Small intestine (tissue), 7 donors: ENCODE results near the gene TAB3. TPM values are rescaled to one million over a fixed set of nuclear protein-coding genes. Genes with fewer than 3 reads are reported as not detected.
A peak's percentile ranks its signal among the peaks of the same experiment; 100 is the strongest.

Experiments
- DNase-seq, 2 donors: peaks; one replicate each; pipeline versions ENCODE4 v3.0.0 to v3.0.0-alpha.2; 2013
- FAIRE-seq: peaks from 2 replicates; lab custom pipeline; 2012; peaks lifted over from hg19 to GRCh38; lab: Jason Lieb, UNC
- H3K27ac ChIP-seq, 3 donors: one replicate each; pipeline ENCODE4 v1.5.1; 2013; ENCODE audit warnings: low read length in 2 of 3, mild to moderate bottlenecking in 2 of 3, control low read depth in 1 of 3, inconsistent platforms in 1 of 3, low read depth in 1 of 3, moderate library complexity in 1 of 3
- H3K27me3 ChIP-seq, 3 donors: one replicate each; pipeline ENCODE4 v1.6.1; 2013; ENCODE audit warnings: low read length in 3 of 3, inconsistent platforms in 1 of 3; ENCODE audit not compliant: control insufficient read depth in 3 of 3, insufficient read depth in 3 of 3
- H3K36me3 ChIP-seq, 3 donors: one replicate each; pipeline ENCODE4 v1.6.1; 2013; ENCODE audit warnings: low read length in 3 of 3, inconsistent platforms in 1 of 3, low read depth in 1 of 3, mild to moderate bottlenecking in 1 of 3, moderate library complexity in 1 of 3; ENCODE audit not compliant: control insufficient read depth in 3 of 3, insufficient read depth in 2 of 3
- H3K4me1 ChIP-seq, 3 donors: one replicate each; pipeline ENCODE4 v1.6.1; 2013; ENCODE audit warnings: low read length in 2 of 3, inconsistent platforms in 1 of 3, low read depth in 1 of 3, mild to moderate bottlenecking in 1 of 3, moderate library complexity in 1 of 3; ENCODE audit not compliant: control insufficient read depth in 3 of 3, insufficient read depth in 2 of 3
- H3K4me3 ChIP-seq, 3 donors: one replicate each; pipeline ENCODE4 v1.5.1; 2013; ENCODE audit warnings: low read length in 3 of 3, control low read depth in 1 of 3, inconsistent platforms in 1 of 3, low read depth in 1 of 3, mild to moderate bottlenecking in 1 of 3, moderate library complexity in 1 of 3
- H3K9me3 ChIP-seq, 2 donors: one replicate each; pipeline ENCODE4 v1.6.1; 2013; ENCODE audit warnings: low read depth in 1 of 2, low read length in 1 of 2; ENCODE audit not compliant: control insufficient read depth in 2 of 2, insufficient read depth in 1 of 2
- WGBS, 3 donors: extraction: QIAGEN DNeasy Blood & Tissue Kit; methylation state at CpG; one replicate each; pipeline ENCODE4 v1.1.7; 2013; 5-methylcytosine and 5-hydroxymethylcytosine counted together
- polyA plus RNA-seq, 4 donors: library from polyadenylated mRNA; stranded (reverse) in 3 of 4; unstranded in 1 of 4; fragments of 200-250 nt in 3 of 4; fragments of 120-200 nt in 1 of 4; gene quantifications; one replicate each; pipeline versions ENCODE4 v1.2.1 to v1.2.3, GENCODE V29; 2013
- donor health status: healthy with polysubstance abuse.
- donor health status: control.
- donor health status: control.
- donor health status: Bipolar disorder and iron deficiency.
- donor health status: healthy.

Gene TAB3
- polyA plus RNA-seq, 4 donors, result 5.4 to 55.6 (median 7.8) TPM

DNA sequence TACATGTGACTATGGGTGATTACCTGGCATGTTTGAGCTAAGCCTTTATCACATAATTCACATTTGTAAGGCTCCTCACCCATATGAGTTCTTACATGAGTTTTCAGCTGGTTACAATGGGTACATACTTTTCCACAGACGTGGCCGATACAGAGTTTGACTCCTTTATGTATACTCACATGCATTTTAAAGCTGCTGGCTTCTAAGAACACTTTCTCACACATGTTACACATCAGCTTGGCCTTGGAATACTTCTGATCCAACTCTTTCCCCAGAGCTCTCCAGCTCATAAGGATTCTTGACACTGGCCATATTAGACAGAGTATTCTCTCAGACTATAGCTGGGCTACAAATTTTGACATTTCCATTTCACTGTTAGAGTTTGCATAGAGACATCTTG is 66.3 kb downstream of the TAB3 start:
- Histone ChIP-seq H3K27me3 (no peaks in the 10 kb centered on the region), H3K4me3 (no peak overlapping the region), H3K9me3 (no peaks in the 10 kb centered on the region), H3K36me3 (no peaks in the 10 kb centered on the region), H3K4me1 (no peaks in the 10 kb centered on the region), H3K27ac (no peak overlapping the region)
- DNase-seq (no peak), FAIRE-seq (no peak)
- 85 to 87% (median 87%) methylated on average over 2 of the region's 2 CpGs for WGBS, 3 donors

DNA sequence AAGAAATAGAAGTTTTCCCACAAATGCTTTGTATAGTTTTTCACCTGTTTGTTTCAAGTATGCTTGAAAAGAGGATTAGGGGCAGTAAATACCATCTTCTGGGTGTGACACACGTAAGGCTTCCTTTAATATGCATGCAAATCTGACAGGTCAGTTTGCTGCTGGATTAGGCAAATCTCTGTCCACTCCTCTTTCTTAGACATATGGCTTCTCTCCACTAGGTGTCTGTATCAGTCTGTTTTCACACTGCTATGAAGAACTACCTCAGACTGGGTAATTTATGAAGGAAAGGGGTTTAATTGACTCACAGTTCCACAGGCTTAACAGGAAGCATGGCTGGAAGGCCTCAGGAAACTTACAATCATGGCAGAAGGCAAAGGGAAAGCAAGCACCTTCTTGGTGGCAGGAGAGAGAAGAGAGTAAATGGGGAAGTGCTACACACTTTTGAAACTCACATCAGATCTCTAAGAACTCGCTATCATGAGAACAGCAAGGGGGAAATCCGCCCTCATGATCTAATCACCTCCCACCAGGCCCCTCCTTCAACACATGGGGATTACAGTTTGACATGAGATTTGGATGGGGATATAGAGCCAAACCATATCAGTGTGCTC is 66.9 kb downstream of the TAB3 start:
- no peak overlapping the region for H3K4me3 ChIP-seq
- peak; percentile 0 to 5 for DNase-seq
- no peak overlapping the region for H3K27ac ChIP-seq
- WGBS, 3 donors, result 42 to 63% (median 57%) methylated on average over 3 of the region's 3 CpGs
- FAIRE-seq, result no peak
- no peaks in the 10 kb centered on the region for H3K27me3 ChIP-seq
- no peaks in the 10 kb centered on the region for H3K9me3 ChIP-seq
- no peaks in the 10 kb centered on the region for H3K36me3 ChIP-seq
- H3K4me1 ChIP-seq, result no peaks in the 10 kb centered on the region

DNA sequence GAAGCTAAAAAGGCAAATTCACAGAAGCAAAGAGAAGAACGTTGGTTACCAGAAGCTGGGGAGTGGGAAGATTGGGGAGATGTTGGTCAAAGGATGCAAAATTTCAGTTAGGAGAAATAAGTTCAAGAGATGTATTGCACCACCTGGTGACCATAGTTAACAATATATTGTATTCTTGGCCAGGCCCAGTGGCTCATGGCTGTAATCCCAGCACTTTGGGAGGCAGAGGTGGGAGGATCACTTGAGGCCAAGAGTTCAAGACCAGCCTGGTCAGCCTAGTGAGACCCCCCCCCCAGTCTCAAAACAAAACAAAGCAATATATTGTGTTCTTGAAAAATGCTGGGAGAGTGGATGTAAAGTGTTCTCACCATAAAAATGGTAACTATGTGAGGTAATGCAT is 67.9 kb downstream of the TAB3 start:
- Histone ChIP-seq H3K27ac (no peak overlapping the region), H3K36me3 (no peaks in the 10 kb centered on the region), H3K9me3 (no peaks in the 10 kb centered on the region), H3K4me3 (no peak overlapping the region), H3K4me1 (no peaks in the 10 kb centered on the region), H3K27me3 (no peaks in the 10 kb centered on the region)
- FAIRE-seq (no peak), DNase-seq (peak in 1 of 2 donors; percentile 0)
- 60 to 63% (median 61%) methylated on average over 1 of the region's 1 CpG for WGBS, 3 donors

DNA sequence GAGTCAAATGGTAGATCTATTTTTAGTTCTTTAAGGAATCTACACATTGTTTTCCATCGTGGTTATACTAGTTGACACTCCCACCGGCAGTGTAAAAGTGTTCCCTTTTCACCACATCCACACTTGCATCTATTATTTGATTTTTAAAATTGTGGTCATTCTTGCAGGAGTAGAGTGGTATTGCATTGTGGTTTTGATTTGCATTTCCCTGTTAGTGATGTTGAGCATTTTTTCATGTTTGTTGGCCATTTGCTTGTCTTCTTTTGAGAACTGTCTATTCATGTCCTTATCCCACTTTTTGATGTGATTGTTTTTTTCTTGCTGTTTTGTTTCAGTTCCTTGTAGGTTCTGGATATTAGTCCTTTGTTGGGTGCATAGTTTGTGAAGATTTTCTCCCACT is 70.0 kb downstream of the TAB3 start:
- WGBS, 3 donors, result 54 to 74% (median 61%) methylated on average over 2 of the region's 2 CpGs
- FAIRE-seq, result no peak
- Histone ChIP-seq H3K4me3 (no peak overlapping the region), H3K36me3 (no peaks in the 10 kb centered on the region), H3K9me3 (no peaks in the 10 kb centered on the region), H3K27ac (no peak overlapping the region), H3K27me3 (no peaks in the 10 kb centered on the region), H3K4me1 (no peaks in the 10 kb centered on the region)
- DNase-seq, result no peak

DNA sequence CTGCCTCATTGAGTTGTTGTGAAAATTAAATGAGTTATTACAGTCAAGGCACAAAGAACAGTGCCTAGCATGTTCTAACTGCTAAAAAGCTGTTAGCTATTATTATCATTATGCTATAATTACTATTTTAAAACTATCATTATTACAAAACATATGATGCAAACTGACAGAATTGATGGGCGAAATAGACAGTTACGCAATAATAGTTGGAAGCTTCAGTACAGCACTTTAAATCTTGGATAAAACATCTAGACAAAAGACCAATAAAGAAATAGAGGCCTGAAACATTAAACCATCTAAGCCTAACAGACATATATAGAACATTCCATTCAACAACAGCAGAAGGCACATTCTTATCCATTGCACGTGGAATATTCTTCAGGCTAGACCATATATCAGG is 73.0 kb downstream of the TAB3 start:
- no peak for FAIRE-seq
- no peaks in the 10 kb centered on the region for H3K27me3 ChIP-seq

DNA sequence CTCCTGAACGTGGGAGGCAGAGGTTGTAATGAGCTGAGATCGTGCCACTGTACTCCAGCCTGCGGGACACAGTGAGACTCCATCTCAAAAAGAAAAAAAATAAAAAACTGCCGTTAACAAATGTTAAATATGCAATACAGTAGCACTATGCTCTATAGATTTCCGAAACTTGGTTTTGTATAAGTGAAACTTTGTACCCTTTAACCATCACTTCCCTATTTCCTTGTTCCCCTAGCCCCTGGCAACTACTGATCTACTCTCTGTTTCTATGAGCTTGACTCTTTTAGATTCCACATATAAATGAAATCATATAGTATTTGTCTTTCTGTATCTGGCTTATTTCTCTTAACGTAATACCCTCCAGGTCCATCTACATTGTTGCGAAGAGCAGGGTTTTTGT is 74.1 kb downstream of the TAB3 start:
- no peak for FAIRE-seq
- Histone ChIP-seq H3K36me3 (no peaks in the 10 kb centered on the region), H3K27me3 (no peaks in the 10 kb centered on the region), H3K27ac (no peak overlapping the region), H3K4me3 (no peak overlapping the region), H3K4me1 (no peaks in the 10 kb centered on the region), H3K9me3 (no peaks in the 10 kb centered on the region)
- DNase-seq, result no peak
- WGBS, 3 donors, result 82 to 90% (median 88%) methylated on average over 7 of the region's 7 CpGs

More for the DNA sequence above, 73.0 kb downstream of the TAB3 start:
- Histone ChIP-seq H3K4me3 (no peak overlapping the region), H3K4me1 (no peaks in the 10 kb centered on the region), H3K9me3 (no peaks in the 10 kb centered on the region), H3K36me3 (no peaks in the 10 kb centered on the region), H3K27ac (no peak overlapping the region)
- 84 to 94% (median 90%) methylated on average over 3 of the region's 3 CpGs for WGBS, 3 donors
- no peak for DNase-seq

DNA sequence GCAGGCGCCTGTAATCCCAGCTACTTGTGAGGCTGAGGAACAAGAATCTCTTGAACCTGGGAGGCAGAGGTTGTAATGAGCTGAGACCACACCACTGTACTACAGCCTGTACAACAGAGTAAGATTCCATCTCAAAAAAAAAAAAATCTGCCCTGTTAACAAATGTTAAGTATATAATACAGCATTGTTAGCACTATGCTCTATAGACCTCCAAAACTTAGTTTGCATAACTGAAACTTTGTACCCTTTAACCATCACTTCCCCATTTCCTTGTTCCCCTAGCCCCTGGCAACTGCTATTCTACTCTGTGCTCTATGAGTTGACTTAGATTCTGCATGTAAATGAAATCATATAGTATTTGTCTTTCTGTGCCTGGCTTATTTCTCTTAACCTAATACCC is 76.7 kb downstream of the TAB3 start:
- H3K4me3 ChIP-seq, result no peak overlapping the region
- no peaks in the 10 kb centered on the region for H3K4me1 ChIP-seq
- FAIRE-seq, result no peak
- H3K27me3 ChIP-seq, result no peaks in the 10 kb centered on the region
- H3K36me3 ChIP-seq, result no peaks in the 10 kb centered on the region
- no peaks in the 10 kb centered on the region for H3K9me3 ChIP-seq
- no peak for DNase-seq
- WGBS, 3 donors, result 81 to 85% (median 84%) methylated on average over 1 of the region's 1 CpG
- H3K27ac ChIP-seq, result no peak overlapping the region

DNA sequence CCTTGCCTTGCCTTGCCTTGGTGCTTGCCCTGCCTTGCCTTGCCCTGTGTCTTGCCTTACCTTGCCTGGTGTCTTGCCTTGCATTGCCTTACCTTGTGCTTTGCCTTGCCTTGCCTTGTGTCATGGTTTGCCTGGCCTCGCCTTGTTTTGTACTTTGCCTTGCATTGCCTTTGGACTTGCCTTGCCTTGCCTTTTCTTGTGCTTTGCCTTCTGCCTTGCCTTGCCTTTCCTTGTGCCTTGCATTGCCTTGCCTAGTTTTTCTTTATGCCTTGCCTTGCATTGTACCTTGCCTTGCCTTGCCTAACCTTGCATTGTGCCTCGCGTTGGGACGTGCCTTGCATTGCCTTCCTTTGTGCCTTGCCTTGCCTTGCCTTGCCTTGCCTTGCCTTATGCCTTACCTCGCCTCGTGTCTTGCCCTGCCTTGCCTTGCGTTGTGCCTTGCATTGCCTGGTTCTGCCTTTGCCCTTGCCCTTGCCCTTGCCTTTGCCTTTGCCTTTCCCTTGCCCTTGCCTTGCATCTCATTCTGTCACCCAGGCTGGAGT is 82.8 kb downstream of the TAB3 start:
- Histone ChIP-seq H3K4me1 (no peaks in the 10 kb centered on the region), H3K4me3 (no peak overlapping the region), H3K9me3 (no peaks in the 10 kb centered on the region), H3K27ac (no peak overlapping the region), H3K27me3 (no peaks in the 10 kb centered on the region), H3K36me3 (no peaks in the 10 kb centered on the region)
- no peak for FAIRE-seq
- DNase-seq, result peak in 1 of 2 donors; percentile 21
- WGBS, 3 donors, result 87 to 93% (median 92%) methylated on average over 7 of the region's 7 CpGs

DNA sequence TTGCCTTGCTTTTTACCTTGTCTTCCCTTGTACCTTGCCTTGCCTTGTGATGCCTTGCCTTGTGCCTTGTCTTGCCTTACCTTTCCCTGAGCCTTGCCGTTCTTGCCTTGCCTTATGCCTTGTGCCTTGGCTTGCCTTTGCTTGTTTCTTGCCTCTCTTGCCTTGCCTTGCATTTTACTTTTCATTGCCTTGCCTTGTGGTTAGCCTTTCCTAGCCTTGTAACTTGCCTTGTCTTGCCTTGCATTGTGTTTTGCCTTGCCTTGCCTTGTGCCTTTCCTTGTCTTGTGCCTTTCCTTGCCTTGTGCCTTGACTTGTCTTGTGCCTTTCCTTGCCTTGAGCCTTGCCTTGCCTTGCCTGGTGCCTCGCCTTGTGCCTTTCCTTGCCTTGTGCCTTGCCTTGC is 84.6 kb downstream of the TAB3 start:
- DNase-seq (no peak), FAIRE-seq (no peak)
- no peak overlapping the region for H3K4me3 ChIP-seq
- no peaks in the 10 kb centered on the region for H3K36me3 ChIP-seq
- WGBS, 3 donors, result 78 to 90% (median 83%) methylated on average over 2 of the region's 2 CpGs
- H3K4me1 ChIP-seq, result no peaks in the 10 kb centered on the region
- H3K9me3 ChIP-seq, result no peaks in the 10 kb centered on the region
- no peaks in the 10 kb centered on the region for H3K27me3 ChIP-seq
- no peak overlapping the region for H3K27ac ChIP-seq
